ENCODE results near the gene CD9. TPM values are rescaled to one million over a fixed set of nuclear protein-coding genes. Genes with fewer than 3 reads are reported as not detected.

CD9 gene
- total and polyA plus RNA-seq, 2 of the 8 experiments (the other 6 are each of a cell fraction or from before 2014, with no cell fraction given): 168 to 319 TPM

DNA sequence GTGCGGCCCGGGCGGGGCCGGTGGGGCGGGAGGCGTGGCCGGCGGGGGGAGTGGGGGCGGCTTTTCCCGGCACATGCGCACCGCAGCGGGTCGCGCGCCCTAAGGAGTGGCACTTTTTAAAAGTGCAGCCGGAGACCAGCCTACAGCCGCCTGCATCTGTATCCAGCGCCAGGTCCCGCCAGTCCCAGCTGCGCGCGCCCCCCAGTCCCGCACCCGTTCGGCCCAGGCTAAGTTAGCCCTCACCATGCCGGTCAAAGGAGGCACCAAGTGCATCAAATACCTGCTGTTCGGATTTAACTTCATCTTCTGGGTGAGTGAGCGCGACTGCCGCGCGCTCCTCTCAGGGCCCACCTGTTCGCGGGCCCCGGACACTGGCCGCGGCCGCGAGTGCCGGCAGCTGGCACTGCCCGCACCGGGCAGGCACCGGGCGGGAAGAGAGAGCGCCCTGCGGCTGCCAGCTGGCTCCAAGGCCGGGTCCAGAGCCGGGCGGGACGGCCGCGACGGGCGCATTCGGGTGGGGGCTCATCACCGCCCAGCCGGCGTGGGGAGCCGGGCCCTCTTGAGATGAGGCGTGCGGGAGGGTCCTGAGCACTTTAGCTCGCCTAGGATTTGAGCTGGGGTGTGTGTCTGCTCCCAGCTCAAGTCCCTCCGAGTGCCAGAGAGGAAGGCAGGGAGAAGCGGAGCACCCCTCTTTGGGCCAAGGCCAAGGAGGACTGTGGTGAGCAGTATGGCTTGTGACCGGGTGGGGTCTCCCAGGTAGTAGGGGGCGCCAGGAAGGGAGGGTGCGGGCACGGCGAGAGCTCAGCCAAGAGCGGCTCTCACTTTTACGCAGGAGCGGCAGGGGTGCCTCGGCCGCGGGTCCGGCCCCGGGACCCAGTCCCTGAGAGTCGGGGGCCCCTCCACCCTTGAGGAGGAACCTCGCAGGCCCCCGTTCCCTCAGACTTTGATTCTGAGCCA lies at the start of gene CD9 (continued):
- TF ChIP-seq PHF8 (conservative IDR thresholded peaks at IDR 0.05; ENCODE audit: low read depth, low read length) (0 out of 2 replicates have a peak, but pooled peaks have one; percentile 21), CHD1 (IDR thresholded peaks at IDR 0.05; ENCODE audit: low read depth, low read length) (no peak), KDM4A (IDR thresholded peaks at IDR 0.05; ENCODE audit: low read depth, low read length, severe bottlenecking) (peak; percentile 84), SIN3A (conservative IDR thresholded peaks at IDR 0.05 in 1 of 2, IDR thresholded peaks at IDR 0.05 in 1 of 2; ENCODE audit: low read depth in 1 of 2, low read length in 2 of 2) (peak in 1 of 2 experiments; percentile 60; a peak in 1 of 4 replicates), RAD21 (IDR thresholded peaks at IDR 0.05 in 1 of 2, conservative IDR thresholded peaks at IDR 0.05 in 1 of 2; ENCODE audit: low read depth in 2 of 2, low read length in 2 of 2) (no peak), JUN (IDR thresholded peaks at IDR 0.05; ENCODE audit: low read depth, low read length) (no peak), NRF1 (IDR thresholded peaks at IDR 0.05; ENCODE audit: low read depth, low read length) (peak; percentile 49), GTF2F1 (IDR thresholded peaks at IDR 0.05; ENCODE audit: borderline replicate concordance, low read depth, low read length) (no peak), NANOG (IDR thresholded peaks at IDR 0.05; ENCODE audit: insufficient read depth, low read depth, low read length, poor library complexity, severe bottlenecking) (no peak), POLR2AphosphoS5 (IDR thresholded peaks at IDR 0.05; ENCODE audit: low read depth, low read length) (0 out of 2 replicates have a peak, but pooled peaks have one; percentile 20), SP4 (IDR thresholded peaks at IDR 0.05; ENCODE audit: low read length) (no peak), EZH2 (IDR thresholded peaks at IDR 0.05; ENCODE audit: low read depth, low read length, severe bottlenecking) (no peak)
- TF ChIP-seq, protein P1, sequence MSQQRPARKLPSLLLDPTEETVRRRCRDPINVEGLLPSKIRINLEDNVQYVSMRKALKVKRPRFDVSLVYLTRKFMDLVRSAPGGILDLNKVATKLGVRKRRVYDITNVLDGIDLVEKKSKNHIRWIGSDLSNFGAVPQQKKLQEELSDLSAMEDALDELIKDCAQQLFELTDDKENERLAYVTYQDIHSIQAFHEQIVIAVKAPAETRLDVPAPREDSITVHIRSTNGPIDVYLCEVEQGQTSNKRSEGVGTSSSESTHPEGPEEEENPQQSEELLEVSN (IDR thresholded peaks at IDR 0.05): no peak; the same call in 1 of the 2 replicates

Measured in H1 (cell line).